HG02885 (cell line): ENCODE results near the gene STAG1.

Source experiments
- ATAC-seq: cut with Tn5 transposase; IDR thresholded peaks from one replicate; pipeline ENCODE4 v1.9.1; 2021; ENCODE audit warnings: mild to moderate bottlenecking; ENCODE audit not compliant: unreplicated experiment, poor library complexity

Gene STAG1

DNA sequence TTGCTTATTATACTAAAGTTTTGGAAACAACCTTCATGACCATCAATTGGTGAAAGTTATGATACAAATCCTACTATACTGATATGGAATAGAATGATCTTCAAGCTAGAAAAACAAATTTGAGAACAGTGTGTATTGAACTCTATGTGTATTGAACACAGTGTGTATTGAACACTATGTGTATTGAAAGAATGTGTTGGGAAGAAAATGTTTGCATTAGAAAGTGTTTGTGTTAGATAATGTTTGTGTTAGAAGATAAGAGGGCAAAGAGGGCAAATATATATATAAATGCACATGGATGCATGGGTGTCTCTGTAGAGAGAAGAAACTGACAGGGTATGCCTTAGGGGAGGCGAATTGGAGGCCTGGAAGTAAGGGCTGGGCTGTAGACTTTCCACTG lies 459.7 kb downstream of the STAG1 start:
- ATAC-seq = no peak

GRCh38 chr3:136291302-136291701 lies 460.9 kb downstream of the STAG1 start:
- ATAC-seq = no peak
